ENCODE measurements around the gene SLC35G4.
A peak's percentile ranks its signal among the peaks of the same experiment; 100 is the strongest.
"Not testable (repeated sequence)": the region's sequence is repeated elsewhere in the genome, so short reads cannot be mapped to it uniquely, and the experiment has no call there.

Gene SLC35G4

DNA sequence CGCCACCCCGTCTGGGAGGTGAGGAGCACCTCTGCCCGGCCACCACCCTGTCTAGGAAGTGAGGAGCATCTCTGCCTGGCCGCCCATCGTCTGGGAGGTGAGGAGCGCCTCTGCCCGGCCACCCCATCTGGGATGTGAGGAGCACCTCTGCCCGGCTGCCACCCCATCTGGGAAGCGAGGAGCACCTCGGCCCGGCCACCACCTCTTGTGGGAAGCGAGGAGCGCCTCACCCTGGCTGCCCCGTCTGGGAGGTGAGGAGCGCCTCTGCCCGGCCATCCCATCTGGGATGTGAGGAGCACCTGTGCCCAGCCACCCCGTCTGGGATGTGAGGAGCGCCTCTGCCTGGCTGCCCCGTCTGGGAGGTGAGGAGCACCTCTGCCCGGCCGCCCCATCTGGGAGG lies 4.6 kb downstream of the SLC35G4 start:
- H3K9ac ChIP-seq (ENCODE audit: low read depth, low read length); H3K27me3 ChIP-seq (ENCODE audit: control insufficient read depth, insufficient read depth, low read length); H3K9me3 ChIP-seq (ENCODE audit: control insufficient read depth, insufficient read depth, low read length); H3K27ac ChIP-seq (ENCODE audit: low read depth, low read length); H3K36me3 ChIP-seq (ENCODE audit: control insufficient read depth, insufficient read depth, low read length); H3K4me3 ChIP-seq (ENCODE audit: low read depth, low read length); H3K4me1 ChIP-seq (ENCODE audit: control insufficient read depth, insufficient read depth, low read length): not testable (repeated sequence)

DNA sequence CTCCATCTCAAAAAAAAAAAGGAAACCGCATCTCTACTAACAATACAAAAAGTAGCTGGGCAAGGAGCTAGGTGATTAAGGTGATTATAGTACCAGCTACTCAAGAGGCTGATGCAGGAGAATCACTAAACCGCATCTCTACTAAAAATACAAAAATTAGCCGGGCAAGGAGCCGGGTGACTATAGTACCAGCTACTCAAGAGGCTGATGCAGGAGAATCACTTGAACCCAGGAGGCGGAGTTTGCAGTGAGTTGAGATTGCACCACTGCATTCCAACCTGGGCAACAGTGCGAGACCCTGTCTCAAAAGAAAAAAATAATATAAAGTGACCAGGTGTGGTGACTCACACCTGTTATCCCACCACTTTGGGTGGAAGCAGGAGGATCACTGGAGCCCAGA lies 5.6 kb downstream of the SLC35G4 start:
- H3K27ac ChIP-seq (ENCODE audit: low read depth, low read length); H3K4me3 ChIP-seq (ENCODE audit: low read depth, low read length); H3K9ac ChIP-seq (ENCODE audit: low read depth, low read length); H3K4me1 ChIP-seq (ENCODE audit: control insufficient read depth, insufficient read depth, low read length); H3K9me3 ChIP-seq (ENCODE audit: control insufficient read depth, insufficient read depth, low read length); H3K27me3 ChIP-seq (ENCODE audit: control insufficient read depth, insufficient read depth, low read length); H3K36me3 ChIP-seq (ENCODE audit: control insufficient read depth, insufficient read depth, low read length): not testable (repeated sequence)

DNA sequence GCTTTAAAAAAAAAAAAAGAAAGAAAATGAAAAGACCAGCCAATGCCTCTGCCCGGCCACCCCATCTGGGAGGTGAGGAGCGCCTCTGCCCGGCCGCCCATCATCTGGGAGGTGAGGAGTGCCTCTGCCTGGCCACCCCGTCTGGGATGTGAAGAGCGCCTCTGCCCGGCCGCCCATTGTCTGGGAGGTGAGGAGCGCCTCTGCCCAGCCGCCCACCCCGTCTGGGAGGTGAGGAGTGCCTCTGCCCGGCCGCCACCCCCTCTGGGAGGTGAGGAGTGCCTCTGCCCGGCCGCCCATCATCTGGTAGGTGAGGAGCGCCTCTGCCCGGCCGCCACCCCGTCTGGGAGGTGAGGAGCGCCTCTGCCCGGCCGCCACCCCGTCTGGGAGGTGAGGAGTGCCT lies 37.9 kb downstream of the SLC35G4 start:
- H3K27me3 ChIP-seq (ENCODE audit: control insufficient read depth, insufficient read depth, low read length); H3K36me3 ChIP-seq (ENCODE audit: control insufficient read depth, insufficient read depth, low read length); H3K9me3 ChIP-seq (ENCODE audit: control insufficient read depth, insufficient read depth, low read length); H3K27ac ChIP-seq (ENCODE audit: low read depth, low read length); H3K4me3 ChIP-seq (ENCODE audit: low read depth, low read length); H3K9ac ChIP-seq (ENCODE audit: low read depth, low read length); H3K4me1 ChIP-seq (ENCODE audit: control insufficient read depth, insufficient read depth, low read length): not testable (repeated sequence)

DNA sequence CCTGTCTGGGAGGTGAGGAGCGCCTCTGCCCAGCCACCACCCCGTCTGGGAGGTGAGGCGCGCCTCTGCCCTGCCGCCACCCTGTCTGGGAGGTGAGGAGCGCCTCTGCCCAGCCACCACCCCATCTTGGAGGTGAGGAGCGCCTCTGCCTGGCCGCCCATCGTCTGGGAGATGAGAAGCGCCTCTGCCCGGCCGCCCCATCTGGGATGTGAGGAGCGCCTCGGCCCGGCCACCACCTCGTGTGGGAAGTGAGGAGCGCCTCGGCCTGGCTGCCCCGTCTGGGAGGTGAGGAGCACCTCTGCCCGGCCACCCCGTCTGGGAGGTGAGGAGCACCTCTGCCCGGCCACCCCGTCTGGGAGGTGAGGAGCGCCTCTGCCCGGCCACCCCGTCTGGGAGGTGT lies 38.4 kb downstream of the SLC35G4 start:
- H3K36me3 ChIP-seq (ENCODE audit: control insufficient read depth, insufficient read depth, low read length); H3K9me3 ChIP-seq (ENCODE audit: control insufficient read depth, insufficient read depth, low read length); H3K27ac ChIP-seq (ENCODE audit: low read depth, low read length); H3K4me3 ChIP-seq (ENCODE audit: low read depth, low read length); H3K4me1 ChIP-seq (ENCODE audit: control insufficient read depth, insufficient read depth, low read length); H3K9ac ChIP-seq (ENCODE audit: low read depth, low read length); H3K27me3 ChIP-seq (ENCODE audit: control insufficient read depth, insufficient read depth, low read length): not testable (repeated sequence)

DNA sequence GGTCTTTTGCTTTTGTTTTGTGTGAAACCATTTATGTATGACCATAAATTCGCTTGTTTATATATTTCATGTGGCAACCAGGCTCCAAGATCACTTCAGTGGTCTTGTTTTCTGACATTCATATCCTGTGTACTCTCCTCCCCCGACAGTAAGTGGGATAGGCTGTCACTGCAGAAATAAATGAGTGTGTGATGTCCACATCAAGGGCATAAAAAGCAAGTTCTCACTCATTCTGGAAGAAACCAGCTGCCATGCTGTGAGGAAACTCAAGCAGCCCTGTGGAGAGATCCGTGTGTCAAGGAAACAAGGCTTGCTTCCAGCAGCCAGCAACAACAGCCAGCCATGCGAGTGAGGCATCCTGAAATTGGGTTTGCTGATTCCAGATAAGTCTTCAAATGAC lies 40.4 kb downstream of the SLC35G4 start:
- H3K4me1 ChIP-seq (ENCODE audit: control insufficient read depth, insufficient read depth, low read length) = no peaks in the 10 kb centered on the region
- peaks cover 7% of the 10 kb centered on the region for H3K9me3 ChIP-seq (ENCODE audit: control insufficient read depth, insufficient read depth, low read length)
- no peak overlapping the region for H3K9ac ChIP-seq (ENCODE audit: low read depth, low read length)
- H3K27me3 ChIP-seq (ENCODE audit: control insufficient read depth, insufficient read depth, low read length) = peaks cover 5% of the 10 kb centered on the region
- H3K36me3 ChIP-seq (ENCODE audit: control insufficient read depth, insufficient read depth, low read length) = no peaks in the 10 kb centered on the region
- no peak overlapping the region for H3K27ac ChIP-seq (ENCODE audit: low read depth, low read length)
- H3K4me3 ChIP-seq (ENCODE audit: low read depth, low read length) = no peak overlapping the region

DNA sequence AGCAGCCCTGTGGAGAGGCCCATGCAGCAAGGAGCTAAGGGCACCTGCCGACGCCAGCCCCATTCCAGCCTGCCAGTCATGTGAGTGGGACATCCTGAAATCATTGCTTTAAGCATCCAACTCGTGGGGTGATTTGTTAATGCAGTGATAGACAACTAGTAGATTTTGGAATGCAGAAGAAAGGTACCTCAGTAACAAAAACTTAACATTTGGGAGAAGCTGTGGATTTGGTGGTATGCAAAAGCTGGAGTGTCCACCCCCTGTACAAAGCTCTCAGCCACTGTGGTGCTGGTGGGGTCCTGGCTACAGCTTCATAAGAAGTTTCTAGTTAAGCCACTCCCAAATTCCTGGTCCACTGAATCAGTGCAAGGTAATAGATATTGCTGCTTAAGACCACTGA lies 42.5 kb downstream of the SLC35G4 start:
- Histone ChIP-seq H3K9ac (ENCODE audit: low read depth, low read length) (no peak overlapping the region), H3K9me3 (ENCODE audit: control insufficient read depth, insufficient read depth, low read length) (peaks cover 7% of the 10 kb centered on the region), H3K27me3 (ENCODE audit: control insufficient read depth, insufficient read depth, low read length) (peaks cover 9% of the 10 kb centered on the region), H3K4me1 (ENCODE audit: control insufficient read depth, insufficient read depth, low read length) (no peaks in the 10 kb centered on the region), H3K4me3 (ENCODE audit: low read depth, low read length) (no peak overlapping the region), H3K36me3 (ENCODE audit: control insufficient read depth, insufficient read depth, low read length) (no peaks in the 10 kb centered on the region), H3K27ac (ENCODE audit: low read depth, low read length) (no peak overlapping the region)

DNA sequence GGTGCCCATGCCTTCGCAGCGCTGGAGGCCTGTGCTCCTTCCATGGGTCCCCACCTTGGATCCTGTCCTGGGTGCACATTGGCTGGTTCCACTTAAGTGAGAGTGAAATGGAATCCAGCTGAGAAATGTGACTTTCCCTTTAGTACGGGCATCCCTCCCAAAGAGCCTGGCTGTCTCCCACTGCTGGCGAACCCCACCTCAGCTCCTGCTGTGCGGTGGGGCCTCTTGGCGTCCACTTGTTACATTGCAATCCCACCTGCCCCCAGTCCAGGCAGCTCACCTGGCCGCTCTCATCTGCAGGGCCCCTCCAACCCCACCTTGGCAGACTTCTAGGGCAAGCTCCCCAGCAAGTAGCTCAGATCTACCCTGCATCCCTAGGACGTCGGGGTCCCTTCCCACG lies 44.1 kb downstream of the SLC35G4 start:
- no peaks in the 10 kb centered on the region for H3K4me1 ChIP-seq (ENCODE audit: control insufficient read depth, insufficient read depth, low read length)
- H3K27ac ChIP-seq (ENCODE audit: low read depth, low read length) = no peak overlapping the region

DNA sequence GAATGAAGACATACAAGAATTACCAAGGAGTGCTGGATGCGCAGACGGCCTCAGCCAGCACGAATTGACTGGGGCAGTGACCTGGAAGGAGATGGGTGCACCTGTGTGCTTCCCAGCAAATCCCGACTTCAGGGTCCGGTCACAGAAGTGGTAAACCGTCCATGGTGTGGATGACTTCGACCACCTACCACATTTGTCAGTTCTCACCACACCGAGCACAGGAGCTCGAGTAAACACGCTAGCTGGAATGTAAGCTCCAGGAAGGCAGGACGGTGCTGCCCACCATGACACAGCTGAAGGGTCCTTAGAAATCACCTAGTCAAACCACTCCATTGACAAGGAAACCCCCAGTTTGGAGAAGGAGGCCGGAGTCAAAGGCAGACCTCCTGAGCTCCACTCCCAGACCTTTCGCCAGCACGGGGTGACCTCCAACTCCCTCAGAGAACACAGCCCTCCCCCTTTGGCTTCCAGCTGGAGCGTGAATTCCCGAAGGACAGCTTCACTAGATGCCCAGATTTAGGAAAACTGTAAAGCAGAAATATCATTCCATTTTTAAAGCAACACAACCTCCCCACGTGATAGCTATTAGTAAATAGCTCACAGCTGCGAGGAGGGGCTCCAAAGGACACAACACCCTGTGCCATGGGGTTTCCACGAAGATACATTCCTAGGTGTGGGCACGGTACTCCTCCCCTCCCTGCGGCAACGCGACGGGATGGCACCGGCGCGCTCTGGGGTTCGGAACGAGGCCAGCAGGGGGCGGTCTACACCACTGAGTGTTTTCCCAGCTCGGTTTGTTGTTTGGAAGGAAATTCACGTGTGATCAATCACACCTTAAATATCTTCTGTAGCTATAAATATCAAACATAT lies 45.6 kb downstream of the SLC35G4 start:
- Histone ChIP-seq H3K4me1 (ENCODE audit: control insufficient read depth, insufficient read depth, low read length) (no peaks in the 10 kb centered on the region), H3K4me3 (ENCODE audit: low read depth, low read length) (peak overlapping the region; percentile 36; the same call in 1 of the 2 replicates), H3K27ac (ENCODE audit: low read depth, low read length) (no peak overlapping the region), H3K36me3 (ENCODE audit: control insufficient read depth, insufficient read depth, low read length) (no peaks in the 10 kb centered on the region), H3K27me3 (ENCODE audit: control insufficient read depth, insufficient read depth, low read length) (peaks cover 9% of the 10 kb centered on the region), H3K9me3 (ENCODE audit: control insufficient read depth, insufficient read depth, low read length) (no peaks in the 10 kb centered on the region), H3K9ac (ENCODE audit: low read depth, low read length) (no peak overlapping the region)

More for the DNA sequence above, 44.1 kb downstream of the SLC35G4 start:
- Histone ChIP-seq H3K9me3 (ENCODE audit: control insufficient read depth, insufficient read depth, low read length) (peaks cover 5% of the 10 kb centered on the region), H3K9ac (ENCODE audit: low read depth, low read length) (no peak overlapping the region), H3K4me3 (ENCODE audit: low read depth, low read length) (no peak overlapping the region), H3K36me3 (ENCODE audit: control insufficient read depth, insufficient read depth, low read length) (no peaks in the 10 kb centered on the region), H3K27me3 (ENCODE audit: control insufficient read depth, insufficient read depth, low read length) (peaks cover 9% of the 10 kb centered on the region)

DNA sequence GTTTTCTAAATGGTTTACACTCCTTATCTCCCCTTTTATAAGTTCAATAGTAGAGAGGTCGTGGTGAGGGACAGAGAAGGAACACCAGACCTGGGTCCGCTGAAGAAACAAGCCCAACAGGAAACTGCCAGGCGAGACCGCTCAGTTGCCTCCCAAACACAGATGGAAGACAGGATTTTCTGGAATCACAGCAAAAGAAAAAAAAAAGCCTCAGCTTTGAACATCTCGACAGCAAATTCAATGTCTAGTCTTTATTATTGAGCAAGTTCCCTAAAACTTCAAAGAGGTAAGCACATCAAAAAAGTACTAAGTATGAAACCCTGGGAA lies 46.2 kb downstream of the SLC35G4 start:
- peak overlapping the region; percentile 36; the same call in 1 of the 2 replicates for H3K4me3 ChIP-seq (ENCODE audit: low read depth, low read length)
- H3K9me3 ChIP-seq (ENCODE audit: control insufficient read depth, insufficient read depth, low read length) = no peaks in the 10 kb centered on the region
- no peaks in the 10 kb centered on the region for H3K36me3 ChIP-seq (ENCODE audit: control insufficient read depth, insufficient read depth, low read length)
- H3K4me1 ChIP-seq (ENCODE audit: control insufficient read depth, insufficient read depth, low read length) = no peaks in the 10 kb centered on the region
- H3K9ac ChIP-seq (ENCODE audit: low read depth, low read length) = no peak overlapping the region
- H3K27me3 ChIP-seq (ENCODE audit: control insufficient read depth, insufficient read depth, low read length) = peaks cover 9% of the 10 kb centered on the region
- H3K27ac ChIP-seq (ENCODE audit: low read depth, low read length) = no peak overlapping the region

DNA sequence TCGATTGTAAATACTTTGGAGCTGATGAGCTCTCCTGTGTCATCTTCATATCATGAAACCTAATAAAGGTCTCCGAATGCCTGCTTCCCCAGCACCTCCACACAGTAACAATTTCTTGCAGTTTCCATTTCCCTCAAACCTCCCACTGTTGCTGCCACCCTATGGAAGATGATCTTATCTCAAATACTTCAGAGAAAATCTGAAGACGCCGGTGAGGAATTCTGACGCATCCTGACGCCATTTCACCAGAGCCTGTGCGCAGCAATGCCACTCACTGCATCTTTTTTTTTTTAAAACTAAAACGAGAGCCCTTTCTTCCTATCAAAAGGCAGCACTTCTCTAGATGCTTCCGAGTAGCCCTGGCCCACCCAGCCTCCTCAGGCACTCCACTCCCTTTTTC lies 47.8 kb downstream of the SLC35G4 start:
- Histone ChIP-seq H3K27me3 (ENCODE audit: control insufficient read depth, insufficient read depth, low read length) (peaks cover 9% of the 10 kb centered on the region), H3K4me1 (ENCODE audit: control insufficient read depth, insufficient read depth, low read length) (no peaks in the 10 kb centered on the region), H3K4me3 (ENCODE audit: low read depth, low read length) (no peak overlapping the region), H3K9ac (ENCODE audit: low read depth, low read length) (no peak overlapping the region), H3K9me3 (ENCODE audit: control insufficient read depth, insufficient read depth, low read length) (no peaks in the 10 kb centered on the region), H3K36me3 (ENCODE audit: control insufficient read depth, insufficient read depth, low read length) (no peaks in the 10 kb centered on the region), H3K27ac (ENCODE audit: low read depth, low read length) (no peak overlapping the region)

DNA sequence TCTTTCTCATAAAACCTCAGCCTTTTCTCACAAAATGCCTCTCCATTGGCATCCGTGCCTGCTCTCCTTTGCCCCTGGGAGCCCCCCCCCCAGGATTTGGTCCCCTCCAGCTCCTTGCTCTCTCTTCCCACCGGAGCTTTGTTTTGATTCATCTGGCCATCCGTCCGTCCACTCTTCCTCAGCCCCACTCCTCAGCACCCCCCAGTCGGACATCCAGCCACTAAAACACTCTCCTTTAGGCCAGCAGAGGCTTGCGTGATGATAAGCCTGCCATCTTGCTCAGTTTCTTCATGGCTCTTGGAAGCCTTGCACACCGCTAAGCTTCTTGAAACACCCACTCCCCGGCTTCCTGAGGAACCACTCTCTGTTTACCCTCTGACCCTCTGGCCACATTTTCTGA lies 48.2 kb downstream of the SLC35G4 start:
- H3K36me3 ChIP-seq (ENCODE audit: control insufficient read depth, insufficient read depth, low read length) = no peaks in the 10 kb centered on the region
- no peak overlapping the region for H3K9ac ChIP-seq (ENCODE audit: low read depth, low read length)
- H3K9me3 ChIP-seq (ENCODE audit: control insufficient read depth, insufficient read depth, low read length) = no peaks in the 10 kb centered on the region
- no peak overlapping the region for H3K4me3 ChIP-seq (ENCODE audit: low read depth, low read length)
- peaks cover 9% of the 10 kb centered on the region for H3K27me3 ChIP-seq (ENCODE audit: control insufficient read depth, insufficient read depth, low read length)
- H3K4me1 ChIP-seq (ENCODE audit: control insufficient read depth, insufficient read depth, low read length) = no peaks in the 10 kb centered on the region
- H3K27ac ChIP-seq (ENCODE audit: low read depth, low read length) = no peak overlapping the region
